ENCODE results near the gene CENPX. TPM values are rescaled to one million over a fixed set of nuclear protein-coding genes. Genes with fewer than 3 reads are reported as not detected.
"Not testable (repeated sequence)": the region's sequence is repeated elsewhere in the genome, so short reads cannot be mapped to it uniquely, and the experiment has no call there.

Gene CENPX
- total RNA-seq, 1 experiment from 2014 or later = 116 TPM

GRCh38 chr17:82039695-82040299, 17.1 kb upstream of the CENPX start:
- DNase-seq (ENCODE audit: low read depth) = no peak

- not testable (repeated sequence) for DNase-seq (ENCODE audit: low read depth)
Measured at GRCh38 chr17:82038796-82039409, 16.2 kb upstream of the CENPX start.

GRCh38 chr17:82037889-82038195, 15.2 kb upstream of the CENPX start:
- no peak for DNase-seq (ENCODE audit: low read depth)

DNA sequence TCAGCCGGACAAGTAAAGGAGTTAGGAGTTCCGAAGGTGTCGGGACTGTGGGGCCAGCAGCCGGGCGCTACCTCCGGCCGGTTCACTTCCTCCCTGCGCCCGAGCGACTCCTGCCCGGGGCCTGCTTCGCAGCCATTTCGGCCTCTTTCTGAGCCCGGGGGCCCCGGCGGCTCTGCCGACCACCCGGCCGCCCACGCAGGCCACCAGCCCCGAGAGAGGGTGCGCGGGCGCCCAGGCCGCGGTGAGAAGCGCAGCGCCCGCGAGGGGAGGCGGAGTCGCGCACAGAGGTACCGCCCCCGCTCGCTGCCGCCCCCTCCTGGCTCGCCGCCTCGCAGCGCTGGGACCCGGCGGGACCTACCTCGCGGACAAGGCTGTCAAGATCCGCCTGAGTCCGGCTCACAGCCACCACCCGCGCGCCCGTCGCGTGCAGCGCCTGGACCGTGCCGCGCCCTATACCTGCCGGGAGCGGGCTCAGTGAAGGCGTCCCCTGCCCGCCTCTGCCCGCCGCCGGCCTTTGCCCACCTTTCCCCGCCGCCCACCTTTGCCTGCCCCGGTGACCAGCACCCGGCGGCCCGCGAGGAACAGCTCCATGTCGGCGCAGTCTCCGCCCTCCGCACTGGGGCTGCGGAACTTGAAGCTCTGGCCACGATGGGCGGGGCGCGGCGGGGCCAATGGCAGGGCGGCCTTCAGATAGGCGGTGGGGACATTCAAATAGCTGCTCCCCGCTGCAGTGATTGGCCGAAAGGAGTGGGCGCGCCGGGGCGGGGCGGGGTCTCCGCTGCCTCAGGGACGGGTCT, 14.6 kb upstream of the CENPX start, which contains the start of gene DCXR:
DCXR (minus strand) TSS at position 606 of the 797 bp plus-strand sequence; CDS start at position 591, 15 bp downstream.
- DNase-seq (ENCODE audit: low read depth) = peak; percentile 100

DNA sequence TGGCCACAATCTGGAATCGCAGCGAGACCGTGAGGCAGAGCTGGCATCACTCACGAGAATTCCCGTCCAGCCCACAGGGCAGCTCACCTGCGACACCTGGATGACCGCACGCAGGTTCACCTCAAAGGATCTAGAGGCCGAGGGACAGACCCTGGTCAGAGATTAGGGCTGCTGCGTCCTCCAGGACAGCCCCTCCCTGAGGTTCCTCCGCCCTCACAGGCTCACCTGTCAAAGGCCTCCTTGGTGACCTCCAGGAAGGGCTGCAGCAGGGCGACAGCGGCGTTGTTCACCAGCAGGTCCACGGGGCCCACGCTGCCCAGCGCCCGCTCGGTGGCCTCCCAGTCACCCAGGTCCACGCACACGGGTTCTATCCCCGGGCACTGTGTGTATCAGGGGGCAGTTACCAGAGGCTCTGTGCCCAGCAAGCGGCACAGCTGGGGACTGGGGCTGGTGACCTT, 14.0 kb upstream of the CENPX start:
- no peak for DNase-seq (ENCODE audit: low read depth)

- DNase-seq (ENCODE audit: low read depth) = no peak
Measured at GRCh38 chr17:82035956-82036633, 13.4 kb upstream of the CENPX start.

DNA sequence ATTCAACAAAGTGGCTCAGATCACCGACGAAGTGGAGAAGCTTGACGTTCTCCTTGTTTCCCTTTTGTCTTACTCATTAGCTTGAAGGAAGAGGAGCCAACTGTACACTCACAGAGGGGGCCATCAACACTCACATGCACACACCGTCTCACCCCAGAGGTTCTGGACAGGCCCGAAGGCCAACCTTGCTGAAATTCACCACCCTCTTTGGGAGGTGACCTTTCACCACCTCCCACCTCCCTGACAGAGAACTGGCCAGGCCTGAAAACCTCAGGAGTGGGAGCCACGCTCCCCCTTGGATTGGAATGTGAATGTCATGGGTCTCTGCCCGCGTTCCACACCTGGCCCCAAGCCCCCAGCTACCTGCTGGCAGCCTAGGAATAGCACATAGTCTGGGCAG, 12.8 kb upstream of the CENPX start:
- no peak for DNase-seq (ENCODE audit: low read depth)

- DNase-seq (ENCODE audit: low read depth) = no peak
Measured at GRCh38 chr17:82034371-82035011, 11.8 kb upstream of the CENPX start.

- DNase-seq (ENCODE audit: low read depth) = no peak
Measured at GRCh38 chr17:82033359-82034085, 10.8 kb upstream of the CENPX start.

DNA sequence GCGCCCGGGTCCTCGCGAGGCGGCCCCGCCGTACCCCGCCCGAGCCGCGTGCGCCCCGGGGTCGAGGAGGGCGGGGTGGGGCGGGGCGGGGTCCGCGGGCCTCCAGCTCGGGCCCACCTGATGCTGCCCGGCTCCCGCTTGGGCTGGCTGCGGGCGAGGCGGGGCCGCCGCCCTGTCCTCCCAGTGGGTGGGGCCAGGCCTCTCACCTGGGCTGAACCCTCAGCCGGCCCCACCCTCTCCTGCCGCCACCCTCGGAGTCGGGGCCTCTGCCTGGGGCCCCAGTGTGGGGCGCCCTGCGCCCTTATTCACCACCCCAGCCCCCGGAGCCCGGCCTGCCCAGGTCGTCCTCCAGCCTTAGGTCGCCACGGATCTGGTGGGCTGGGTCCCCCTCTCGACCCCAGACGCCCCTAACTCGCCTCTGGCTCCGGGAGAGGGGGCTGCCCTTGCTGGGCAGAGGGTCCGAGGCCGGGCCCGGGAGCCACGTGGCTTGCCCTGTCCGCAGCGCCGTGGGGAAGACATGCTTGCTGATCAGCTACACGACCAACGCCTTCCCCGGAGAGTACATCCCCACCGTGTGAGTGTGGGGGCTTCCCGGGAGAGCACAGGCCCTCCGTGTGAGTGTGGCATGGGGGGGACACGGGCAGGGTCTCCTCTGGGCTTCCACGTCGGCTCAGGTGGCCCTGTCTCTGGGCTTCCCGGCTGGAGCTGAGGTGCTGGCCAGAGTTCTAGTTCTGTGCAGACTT, 9.4 kb upstream of the CENPX start:
- peak; percentile 39 for DNase-seq (ENCODE audit: low read depth)

DNA sequence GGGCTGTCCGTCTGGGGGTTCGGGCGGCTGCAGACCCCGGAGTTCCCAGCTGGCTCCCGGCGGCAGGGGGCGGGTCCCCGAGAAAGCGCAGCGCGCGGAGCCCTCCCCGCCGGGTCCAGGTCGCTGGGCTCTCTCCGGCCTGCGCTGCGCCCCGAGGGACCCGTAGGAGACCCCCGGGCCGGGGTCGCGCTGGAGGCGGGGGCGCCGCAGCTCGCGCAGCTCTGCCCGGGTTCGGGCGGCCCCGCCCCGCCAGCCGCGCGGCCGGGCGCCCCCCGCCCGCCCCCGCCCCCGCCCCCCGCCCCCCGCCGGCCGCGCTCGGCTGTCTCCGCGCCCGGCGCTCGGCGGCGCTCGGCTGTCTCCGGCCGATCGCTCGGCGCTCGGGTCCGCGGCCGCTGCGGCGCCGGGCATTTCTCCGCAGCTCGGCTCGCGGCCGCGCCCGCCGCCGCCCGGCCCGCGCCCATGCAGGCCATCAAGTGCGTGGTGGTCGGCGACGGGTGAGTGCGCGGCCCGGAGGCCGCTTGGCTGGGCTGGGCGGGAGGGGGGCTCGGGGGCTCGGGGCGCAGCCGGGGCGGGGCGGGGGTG, 8.7 kb upstream of the CENPX start, which contains the start of gene RAC3:
RAC3 (plus strand) TSS at position 376 of the 582 bp plus-strand sequence; CDS start at position 460, 84 bp downstream.
- DNase-seq (ENCODE audit: low read depth) = peak; percentile 67

GRCh38 chr17:82030470-82031302, 8.0 kb upstream of the CENPX start:
- DNase-seq (ENCODE audit: low read depth) = peak; percentile 93

DNA sequence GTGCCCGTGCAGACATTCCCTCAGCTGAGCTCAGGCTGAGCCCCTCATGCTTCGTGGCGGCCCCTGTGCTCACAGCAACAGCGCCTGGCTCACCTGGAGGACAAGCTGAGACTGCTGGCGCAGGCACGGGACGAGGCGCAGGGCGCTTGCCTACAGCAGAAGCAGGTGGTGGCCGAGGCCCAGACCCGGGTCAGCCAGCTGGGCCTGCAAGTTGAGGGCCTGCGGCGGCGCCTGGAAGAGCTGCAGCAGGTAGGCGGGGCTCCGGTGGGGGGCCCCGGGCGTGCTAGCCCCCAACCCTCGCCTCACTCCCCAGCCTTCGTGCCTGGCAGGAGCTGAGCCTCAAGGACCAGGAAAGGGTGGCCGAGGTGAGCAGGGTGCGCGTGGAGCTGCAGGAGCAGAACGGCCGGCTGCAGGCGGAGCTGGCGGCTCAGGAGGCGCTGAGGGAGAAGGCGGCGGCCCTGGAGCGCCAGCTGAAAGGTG, 7.4 kb upstream of the CENPX start:
- DNase-seq (ENCODE audit: low read depth) = no peak

DNA sequence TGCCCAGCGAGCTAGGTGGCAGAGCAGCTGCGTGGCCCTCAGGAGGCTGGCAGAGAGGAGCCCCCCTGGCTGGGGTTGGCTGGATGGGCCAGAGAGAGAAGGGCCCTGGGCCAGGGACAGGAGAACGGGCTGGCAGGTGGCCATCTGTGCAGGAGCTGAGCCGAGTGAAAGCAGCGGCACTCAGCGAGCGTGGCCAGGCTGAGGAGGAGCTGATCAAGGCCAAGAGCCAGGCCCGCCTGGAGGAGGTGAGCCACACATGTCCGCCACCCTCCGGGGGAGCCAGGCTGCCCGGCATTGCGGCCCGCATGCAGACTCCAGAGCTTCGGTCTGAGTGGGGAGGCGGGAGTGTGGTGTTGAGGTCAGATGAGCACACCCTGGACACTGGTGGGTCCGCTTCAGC, 6.7 kb upstream of the CENPX start:
- no peak for DNase-seq (ENCODE audit: low read depth)

- no peak for DNase-seq (ENCODE audit: low read depth)
Measured at GRCh38 chr17:82028966-82029365, 6.3 kb upstream of the CENPX start.

GRCh38 chr17:82028246-82028645, 5.6 kb upstream of the CENPX start:
- no peak for DNase-seq (ENCODE audit: low read depth)

GRCh38 chr17:82025401-82026107, 2.9 kb upstream of the CENPX start:
- no peak for DNase-seq (ENCODE audit: low read depth)

- no peak for DNase-seq (ENCODE audit: low read depth)
Measured at GRCh38 chr17:82024859-82025258, 2.2 kb upstream of the CENPX start.
